GF-D8 (cell line): Measurements from ENCODE around the gene XPC.

Experiments
- DNase-seq: peaks from one replicate; lab custom pipeline; 2025; lab: John Stamatoyannopoulos, UW

Gene XPC

GRCh38 chr3:14147617-14148016, 30.8 kb downstream of the XPC start:
- DNase-seq: no peak

GRCh38 chr3:14147066-14147435, 31.4 kb downstream of the XPC start:
- no peak for DNase-seq

DNA sequence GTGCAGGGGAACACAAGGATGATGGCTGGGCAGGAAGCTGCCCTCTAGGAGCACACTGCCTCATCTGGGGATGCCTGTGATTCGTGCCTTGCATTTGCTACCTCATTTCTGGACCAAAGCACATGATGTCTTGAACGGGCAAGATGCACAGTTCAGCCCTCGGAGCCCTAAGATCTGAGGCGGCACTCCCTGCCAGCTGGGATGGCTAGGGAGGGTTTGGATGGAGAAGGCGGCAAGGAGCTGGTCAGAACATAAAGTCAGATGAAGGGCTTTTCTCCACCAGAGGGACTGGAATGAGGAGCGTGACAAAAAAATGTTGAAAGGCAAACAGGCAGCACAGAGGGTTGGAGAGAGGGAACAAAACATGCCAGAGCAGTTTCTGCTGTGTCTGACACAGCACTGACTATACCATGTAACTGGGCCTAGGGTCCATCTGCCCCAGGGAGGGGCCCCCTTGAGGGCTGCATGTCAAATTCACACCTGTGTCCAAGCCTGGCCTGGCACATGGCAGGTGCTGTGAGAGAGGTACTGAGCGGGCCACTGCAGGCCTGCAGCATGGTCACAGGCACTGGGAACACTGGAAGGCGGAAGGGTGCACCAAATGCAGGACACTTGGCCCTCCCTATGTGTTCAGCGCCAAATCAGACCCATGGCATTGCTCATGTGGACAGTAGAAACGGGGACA, 31.9 kb downstream of the XPC start:
- DNase-seq: no peak

DNA sequence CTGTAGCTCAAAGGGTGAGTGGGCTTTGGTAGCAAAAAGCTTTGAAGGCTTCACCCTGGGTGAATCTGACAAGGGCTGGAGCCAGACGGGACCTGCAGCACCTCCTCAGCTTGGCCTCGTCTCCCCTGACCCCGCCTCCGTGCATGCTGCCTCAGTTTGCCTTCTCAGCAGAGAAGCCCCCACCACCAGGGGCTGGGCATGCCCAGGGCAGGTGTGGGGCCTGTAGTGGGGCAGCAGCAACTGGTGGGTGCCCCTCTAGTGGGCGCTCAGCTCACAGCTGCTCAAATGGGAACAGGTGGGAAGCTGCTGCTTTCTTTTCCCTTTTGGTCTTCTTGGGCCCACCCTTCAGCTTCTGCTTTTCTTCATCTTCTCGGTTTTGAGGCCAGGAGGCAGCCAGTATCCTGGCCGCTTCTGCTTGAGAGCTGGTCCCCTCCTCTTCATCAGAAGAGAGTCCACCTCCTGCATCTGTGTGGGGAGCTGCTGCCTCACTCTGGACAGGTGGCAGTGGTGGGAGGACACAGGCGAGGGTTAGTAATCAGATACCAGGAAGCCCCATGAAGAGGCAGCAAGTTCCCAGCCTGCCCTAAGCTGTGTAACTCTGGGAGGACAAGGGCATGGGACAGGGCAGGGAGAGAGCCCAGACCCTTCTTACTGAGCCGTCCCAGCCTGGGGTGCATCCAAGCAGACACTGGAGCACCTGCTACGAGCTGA, 32.6 kb downstream of the XPC start:
- DNase-seq: no peak

DNA sequence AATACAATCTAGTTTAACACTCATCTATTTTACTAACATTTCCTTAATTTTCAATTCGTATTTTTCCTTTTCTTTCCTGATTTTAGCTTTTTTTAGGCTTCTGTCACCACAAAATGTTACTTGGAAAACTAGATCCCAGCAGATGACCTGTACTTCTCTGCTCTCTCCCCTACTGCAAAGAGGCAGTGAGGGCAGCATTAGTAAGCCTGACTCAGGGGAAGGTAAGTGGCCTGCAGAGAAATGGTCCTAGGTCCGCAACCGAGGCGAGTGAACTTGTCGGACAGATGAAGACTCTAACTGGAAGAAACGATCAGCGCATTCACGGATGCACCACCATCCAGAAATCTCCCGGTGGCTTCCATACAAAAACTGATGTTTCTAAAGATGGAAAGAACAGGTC, 33.2 kb downstream of the XPC start:
- no peak for DNase-seq

GRCh38 chr3:14144423-14145075, 33.9 kb downstream of the XPC start:
- peak; percentile 89 for DNase-seq

GRCh38 chr3:14143271-14144225, 34.9 kb downstream of the XPC start:
- no peak for DNase-seq

GRCh38 chr3:14142567-14143270, 35.7 kb downstream of the XPC start:
- DNase-seq: no peak

GRCh38 chr3:14141602-14142341, 36.6 kb downstream of the XPC start:
- no peak for DNase-seq

DNA sequence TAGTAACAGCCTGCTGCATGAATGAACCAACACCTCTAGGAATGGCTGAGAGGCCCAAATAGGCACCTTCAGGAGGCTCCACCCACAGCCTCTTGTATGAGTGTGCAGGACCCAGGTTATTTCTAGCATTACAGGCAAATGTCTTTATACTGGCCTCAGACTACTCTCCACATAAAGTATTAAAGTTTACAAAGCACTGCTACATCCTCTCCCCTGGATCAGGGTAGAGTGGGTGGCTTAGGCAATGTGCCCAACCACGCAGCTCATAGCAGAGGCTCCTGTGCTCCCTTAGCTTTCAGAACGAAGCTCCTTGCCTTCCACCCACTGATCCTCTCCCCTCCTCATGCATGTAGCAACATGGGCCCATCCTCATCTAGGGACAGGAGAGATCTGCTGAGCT, 37.3 kb downstream of the XPC start:
- DNase-seq: no peak

DNA sequence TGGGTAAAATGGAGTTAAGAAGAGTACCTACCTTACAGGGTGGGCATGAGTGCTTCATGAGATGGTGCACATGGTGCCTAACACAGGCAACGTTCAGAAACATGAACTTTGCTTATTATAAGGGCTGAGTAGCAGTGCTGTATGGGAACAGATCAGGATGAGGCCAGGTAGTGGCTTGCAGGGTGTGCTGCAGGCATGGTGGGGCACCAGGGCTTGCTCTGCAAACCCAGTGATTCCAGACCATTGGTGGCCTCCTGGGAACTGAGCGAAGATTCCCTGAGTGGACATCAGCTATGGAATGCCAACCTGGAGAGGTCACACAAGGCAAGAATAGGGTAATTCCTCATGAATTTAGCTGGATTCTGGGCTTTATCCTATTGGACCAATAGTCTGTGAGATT, 37.7 kb downstream of the XPC start:
- no peak for DNase-seq

DNA sequence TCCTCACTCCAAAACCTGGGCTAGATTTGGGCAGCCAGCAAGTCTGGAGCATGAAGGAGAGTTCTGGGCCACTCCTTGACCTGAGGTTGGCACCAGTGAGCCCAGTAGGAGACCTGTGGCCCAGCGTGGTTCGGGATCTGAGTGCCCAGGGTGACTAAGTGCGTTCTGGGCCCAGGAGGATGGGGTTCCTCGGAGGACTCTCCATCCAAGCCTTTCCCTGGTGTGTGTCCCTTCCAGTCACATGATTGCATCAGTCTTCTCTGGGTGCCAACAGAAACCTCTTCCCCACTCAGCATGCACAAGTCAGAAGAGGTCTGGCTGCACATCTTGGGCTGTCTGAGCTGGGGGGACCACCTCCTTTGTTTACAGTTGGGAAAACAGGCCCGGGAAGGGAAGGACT, 38.6 kb downstream of the XPC start:
- no peak for DNase-seq

GRCh38 chr3:14138878-14139655, 39.3 kb downstream of the XPC start:
- DNase-seq: no peak

GRCh38 chr3:14138109-14138877, 40.1 kb downstream of the XPC start:
- DNase-seq: no peak

GRCh38 chr3:14137445-14137844, 41.0 kb downstream of the XPC start:
- no peak for DNase-seq

DNA sequence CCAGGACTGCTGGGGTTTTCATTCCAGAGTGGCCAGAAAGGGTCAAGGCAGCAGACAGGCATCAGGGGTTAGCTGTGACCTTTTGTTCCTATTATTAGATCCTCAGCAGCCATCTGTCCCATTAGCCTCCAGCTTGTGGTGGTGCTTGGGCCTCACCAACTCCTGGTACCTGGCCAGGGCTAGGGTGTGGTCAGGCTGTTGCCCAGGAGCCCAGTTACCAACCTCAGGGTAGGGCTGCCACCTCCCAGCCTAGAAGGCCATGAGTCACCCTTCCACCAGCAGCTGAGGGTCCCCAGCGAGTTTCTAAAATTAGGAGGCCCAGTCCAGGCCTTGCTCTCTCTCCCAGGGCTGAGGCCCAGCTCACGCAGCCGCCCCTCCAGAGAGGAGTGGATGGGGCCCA, 41.4 kb downstream of the XPC start:
- no peak for DNase-seq

DNA sequence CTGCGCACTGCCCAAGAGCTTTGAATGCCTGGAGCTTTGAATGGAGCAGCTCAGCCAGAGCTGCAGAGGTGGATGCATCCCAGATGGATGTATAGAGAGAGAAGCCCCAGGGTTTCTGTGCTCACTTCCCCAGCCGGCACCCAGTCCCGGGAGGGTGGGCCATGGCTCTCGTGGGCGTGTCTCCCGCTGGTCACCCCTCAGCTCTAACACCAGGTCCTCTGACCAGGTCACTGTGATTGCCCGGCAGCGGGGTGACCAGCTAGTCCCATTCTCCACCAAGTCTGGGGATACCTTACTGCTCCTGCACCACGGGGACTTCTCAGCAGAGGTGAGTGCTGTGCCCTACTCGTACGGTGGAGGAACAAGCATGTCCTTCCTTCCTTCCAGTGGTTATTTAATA, 42.8 kb downstream of the XPC start:
- no peak for DNase-seq

DNA sequence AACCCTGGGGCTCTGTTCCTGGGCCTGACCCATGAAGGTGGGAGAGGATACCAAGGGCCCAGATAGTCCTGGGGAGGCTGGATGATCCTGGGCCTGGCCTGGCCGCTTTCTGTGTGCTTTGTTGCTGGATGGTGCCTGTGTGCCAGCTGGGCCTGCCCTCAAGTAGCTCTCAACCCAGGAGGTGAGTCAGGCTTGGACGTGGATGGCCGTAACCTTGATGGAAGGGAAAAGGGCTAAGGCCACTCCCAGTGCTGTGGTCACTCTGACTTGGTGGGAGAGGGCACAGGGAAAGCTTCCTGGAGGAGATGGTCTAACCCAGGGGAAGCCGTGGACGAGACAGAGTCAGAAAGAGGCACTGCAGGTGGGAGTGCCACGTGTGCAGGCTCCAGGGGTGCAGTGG, 44.1 kb downstream of the XPC start:
- DNase-seq: no peak

- DNase-seq: no peak
These were observed 44.5 kb downstream of the XPC start for GRCh38 chr3:14133876-14134275.
